ENCODE measurements around the gene LYSET. TPM values are rescaled to one million over a fixed set of nuclear protein-coding genes. Genes with fewer than 3 reads are reported as not detected.

The LYSET gene
- total and polyA plus RNA-seq, 2 donors (not counting 3 experiments of a cell fraction or from before 2014, with no cell fraction given) = 14.3 to 18.4 TPM

DNA sequence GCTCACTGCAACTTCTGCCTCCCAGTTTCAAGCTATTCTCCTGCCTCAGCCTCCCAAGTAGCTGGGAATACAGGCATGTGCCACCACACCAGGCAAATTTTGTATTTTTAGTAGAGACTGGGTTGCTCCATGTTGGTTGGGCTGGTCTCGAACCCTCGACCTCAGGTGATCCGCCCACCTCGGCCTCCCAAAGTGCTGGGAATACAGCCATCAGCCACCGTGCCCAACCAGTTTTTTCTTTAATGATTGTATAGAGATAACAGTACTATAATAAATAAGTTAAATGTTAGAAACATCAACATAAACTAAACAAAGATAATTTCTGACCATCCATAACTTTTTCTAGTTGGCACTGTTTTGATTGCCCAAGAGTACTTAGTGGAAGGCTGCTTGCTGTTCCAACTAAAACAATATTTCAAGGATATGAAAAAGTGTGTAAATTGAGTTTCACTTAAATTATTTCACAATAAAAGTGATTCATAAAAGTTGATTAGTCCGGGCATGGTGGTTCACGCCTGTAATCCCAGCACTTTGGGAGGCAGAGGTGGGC lies 16.1 kb downstream of the LYSET start:
- Histone ChIP-seq H2AFZ (ENCODE audit: low read depth, low read length) (no peak overlapping the region), H4K20me1 (replicated peaks; ENCODE audit: control insufficient read depth, extremely low read depth, insufficient read depth, low read length) (no peaks in the 10 kb centered on the region), H3K4me1 (ENCODE audit: control insufficient read depth, extremely low read depth, insufficient read depth, low read length) (peaks cover 7% of the 10 kb centered on the region), H3K9me3 (replicated peaks; ENCODE audit: control insufficient read depth, insufficient read depth, low read length) (no peaks in the 10 kb centered on the region), H3K79me2 (ENCODE audit: control insufficient read depth, insufficient read depth, low read length) (peaks cover 17% of the 10 kb centered on the region), H3K9me1 (replicated peaks; ENCODE audit: control insufficient read depth, extremely low read depth, insufficient read depth, low read length) (no peaks in the 10 kb centered on the region), H3K27me3 (ENCODE audit: control insufficient read depth in 2 of 2, insufficient read depth in 2 of 2, low read length in 2 of 2) (no peaks in the 10 kb centered on the region), H3K9ac (replicated peaks; ENCODE audit: extremely low read depth, insufficient read depth, low read length) (no peak overlapping the region), H3K36me3 (ENCODE audit: control insufficient read depth in 2 of 2, extremely low read depth in 1 of 2, insufficient read depth in 2 of 2, low read length in 2 of 2) (no peaks in the 10 kb centered on the region), H3K4me2 (ENCODE audit: insufficient read depth, low read length) (no peak overlapping the region), H3K27ac (ENCODE audit: insufficient read depth, low read depth, low read length) (no peak overlapping the region), H3K4me3 (replicated peaks in 1 of 3; ENCODE audit: insufficient read depth in 1 of 3, low read depth in 1 of 3, low read length in 3 of 3) (no peak overlapping the region)
- intact Hi-C loops (cut with micrococcal nuclease) (no loop called here), dilution Hi-C loops (cut with MboI; ENCODE audit: extremely low pct_ligation_motif_present, low sequenced_read_pairs) (no loop called here)
- TF ChIP-seq MYC (IDR thresholded peaks at IDR 0.05; ENCODE audit: low read depth, low read length) (no peak), POLR2AphosphoS5 (IDR thresholded peaks at IDR 0.05; ENCODE audit: insufficient read depth, low read depth, low read length) (no peak), POLR2A (IDR thresholded peaks at IDR 0.05; ENCODE audit: low read depth, low read length) (no peak), JUN (IDR thresholded peaks at IDR 0.05; ENCODE audit: borderline replicate concordance, insufficient read depth, insufficient read length, low read depth) (no peak)
- TF ChIP-seq, protein P1, sequence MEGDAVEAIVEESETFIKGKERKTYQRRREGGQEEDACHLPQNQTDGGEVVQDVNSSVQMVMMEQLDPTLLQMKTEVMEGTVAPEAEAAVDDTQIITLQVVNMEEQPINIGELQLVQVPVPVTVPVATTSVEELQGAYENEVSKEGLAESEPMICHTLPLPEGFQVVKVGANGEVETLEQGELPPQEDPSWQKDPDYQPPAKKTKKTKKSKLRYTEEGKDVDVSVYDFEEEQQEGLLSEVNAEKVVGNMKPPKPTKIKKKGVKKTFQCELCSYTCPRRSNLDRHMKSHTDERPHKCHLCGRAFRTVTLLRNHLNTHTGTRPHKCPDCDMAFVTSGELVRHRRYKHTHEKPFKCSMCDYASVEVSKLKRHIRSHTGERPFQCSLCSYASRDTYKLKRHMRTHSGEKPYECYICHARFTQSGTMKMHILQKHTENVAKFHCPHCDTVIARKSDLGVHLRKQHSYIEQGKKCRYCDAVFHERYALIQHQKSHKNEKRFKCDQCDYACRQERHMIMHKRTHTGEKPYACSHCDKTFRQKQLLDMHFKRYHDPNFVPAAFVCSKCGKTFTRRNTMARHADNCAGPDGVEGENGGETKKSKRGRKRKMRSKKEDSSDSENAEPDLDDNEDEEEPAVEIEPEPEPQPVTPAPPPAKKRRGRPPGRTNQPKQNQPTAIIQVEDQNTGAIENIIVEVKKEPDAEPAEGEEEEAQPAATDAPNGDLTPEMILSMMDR (IDR thresholded peaks at IDR 0.05; ENCODE audit: extremely low read depth in 1 of 2, insufficient read depth in 1 of 2, low read depth in 1 of 2, low read length in 2 of 2) = no peak
- POLR2A ChIA-PET = no interaction called here
- BruUV-seq (replicated peaks) = no TSS peak
- CTCF ChIA-PET = no interaction called here
- DNase-seq (ENCODE audit: low read depth, low spot score) = no peak
- no peak for FAIRE-seq
